Right lobe of liver (tissue), 4 donors: ENCODE data around the gene RASGRF2.

ENCODE experiments used
- CTCF ChIP-seq, 4 donors: fragments of 200-600 bp in 3 of 4; fragments of 450-650 bp in 1 of 4; IDR thresholded peaks; one replicate each; pipeline versions ENCODE4 v1.5.1 to v1.8.0; 2016 to 2022; ENCODE audit warnings: antibody characterized with exemption in 4 of 4, mild to moderate bottlenecking in 2 of 4
- POLR2A ChIP-seq: fragments of 450-650 bp; IDR thresholded peaks from one replicate; pipeline ENCODE4 v1.6.1; 2017; ENCODE audit warnings: antibody characterized with exemption, mild to moderate bottlenecking
- donor health status: DM: no; HTN: no; CAD: no.
- donor health status: DM: no; HTN: no; CAD: no.
- donor health status: DM: no; HTN: yes; CAD: no.

GRCh38 chr5:81184749-81185110, 224.6 kb downstream of the RASGRF2 start:
- TF ChIP-seq CTCF (IDR thresholded peaks at IDR 0.05): no peak
- no peak for TF ChIP-seq POLR2A
